GM12878 (cell line): ENCODE data around the gene GGT6.

Experiments used
- BACH1 ChIP-seq: fragments of 450-650 bp; IDR thresholded peaks from 2 replicates; pipeline ENCODE4 v1.6.1; 2017; ENCODE audit warnings: mild to moderate bottlenecking, borderline replicate concordance
- FOXK2 ChIP-seq: fragments of 450-650 bp; IDR thresholded peaks from 2 replicates; pipeline ENCODE4 v1.6.1; 2017; ENCODE audit warnings: mild to moderate bottlenecking, moderate library complexity

GRCh38 chr17:4584917-4585637 lies 24.7 kb upstream of the GGT6 start:
- TF ChIP-seq BACH1 (no peak), FOXK2 (no peak)
